Tibial nerve (tissue), 4 donors: ENCODE results near the gene LRRC47.

Source experiments
- CTCF ChIP-seq, 5 experiments: fragments of 200-600 bp in 3 of 5; fragments of 450-650 bp in 2 of 5; sonication (generic) in 3 of 5; IDR thresholded peaks; one replicate each; pipeline ENCODE4 v1.5.1; 2016 to 2019; ENCODE audit warnings: antibody characterized with exemption in 5 of 5, mild to moderate bottlenecking in 3 of 5, moderate library complexity in 2 of 5
- EP300 ChIP-seq, 2 donors: sonication (generic); formaldehyde crosslinking; IDR thresholded peaks; one replicate each; pipeline ENCODE4 v1.6.1; 2017; ENCODE audit warnings: antibody characterized with exemption in 2 of 2, mild to moderate bottlenecking in 1 of 2
- POLR2A ChIP-seq, 2 donors: fragments of 450-650 bp; IDR thresholded peaks; one replicate each; pipeline ENCODE4 v1.6.1; 2017; ENCODE audit warnings: antibody characterized with exemption in 2 of 2, mild to moderate bottlenecking in 2 of 2, moderate library complexity in 2 of 2

- TF ChIP-seq POLR2A (IDR thresholded peaks at IDR 0.05) (no peak), CTCF (IDR thresholded peaks at IDR 0.05) (no peak), EP300 (IDR thresholded peaks at IDR 0.05) (no peak)
These were observed 31.6 kb upstream of the LRRC47 start for GRCh38 chr1:3827813-3828307.
